Transverse colon (tissue), 4 donors: ENCODE measurements around the gene MAP2K5.

Experiments
- EP300 ChIP-seq: sonication (generic); formaldehyde crosslinking; IDR thresholded peaks from one replicate; pipeline ENCODE4 v1.6.1; 2017; ENCODE audit warnings: antibody characterized with exemption, low read depth
- POLR2A ChIP-seq: fragments of 450-650 bp; IDR thresholded peaks from one replicate; pipeline ENCODE4 v1.6.1; 2016; ENCODE audit warnings: antibody characterized with exemption, mild to moderate bottlenecking, moderate library complexity
- POLR2AphosphoS5 ChIP-seq, 3 donors: sonication (generic); formaldehyde crosslinking; IDR thresholded peaks; one replicate each; pipeline ENCODE4 v1.6.1; 2016; ENCODE audit warnings: antibody characterized with exemption in 3 of 3
- TF ChIP-seq, protein P1 (sequence below), 5 experiments: fragments of 200-600 bp in 3 of 5; fragments of 450-650 bp in 2 of 5; sonication (generic) in 3 of 5; IDR thresholded peaks; 1 replicate in 2 of 5; 2 replicates in 3 of 5; pipeline ENCODE4 v1.5.1; 2016 to 2017; ENCODE audit warnings: antibody characterized with exemption in 5 of 5, inconsistent platforms in 3 of 5, mild to moderate bottlenecking in 2 of 5, moderate library complexity in 1 of 5

DNA sequence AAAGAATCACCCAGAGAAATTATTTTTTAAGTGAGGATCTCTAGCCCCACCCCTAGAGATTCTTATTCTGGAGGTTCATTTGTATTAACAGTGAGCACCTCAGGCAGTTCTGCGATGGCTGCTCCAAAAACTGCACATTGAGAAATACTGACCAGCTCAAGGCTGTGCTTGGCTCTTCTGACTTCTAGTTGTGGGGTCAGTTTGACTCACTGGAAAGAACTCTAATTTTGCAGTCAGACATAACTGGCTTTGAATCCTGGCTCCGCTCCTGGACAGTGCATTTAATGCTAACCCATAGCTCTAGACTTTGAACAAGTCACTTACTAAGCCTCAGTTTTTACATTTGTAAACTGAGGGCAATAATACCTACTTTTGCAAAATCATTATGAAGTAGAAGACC is 159.2 kb downstream of the MAP2K5 start:
- TF ChIP-seq, protein P1, sequence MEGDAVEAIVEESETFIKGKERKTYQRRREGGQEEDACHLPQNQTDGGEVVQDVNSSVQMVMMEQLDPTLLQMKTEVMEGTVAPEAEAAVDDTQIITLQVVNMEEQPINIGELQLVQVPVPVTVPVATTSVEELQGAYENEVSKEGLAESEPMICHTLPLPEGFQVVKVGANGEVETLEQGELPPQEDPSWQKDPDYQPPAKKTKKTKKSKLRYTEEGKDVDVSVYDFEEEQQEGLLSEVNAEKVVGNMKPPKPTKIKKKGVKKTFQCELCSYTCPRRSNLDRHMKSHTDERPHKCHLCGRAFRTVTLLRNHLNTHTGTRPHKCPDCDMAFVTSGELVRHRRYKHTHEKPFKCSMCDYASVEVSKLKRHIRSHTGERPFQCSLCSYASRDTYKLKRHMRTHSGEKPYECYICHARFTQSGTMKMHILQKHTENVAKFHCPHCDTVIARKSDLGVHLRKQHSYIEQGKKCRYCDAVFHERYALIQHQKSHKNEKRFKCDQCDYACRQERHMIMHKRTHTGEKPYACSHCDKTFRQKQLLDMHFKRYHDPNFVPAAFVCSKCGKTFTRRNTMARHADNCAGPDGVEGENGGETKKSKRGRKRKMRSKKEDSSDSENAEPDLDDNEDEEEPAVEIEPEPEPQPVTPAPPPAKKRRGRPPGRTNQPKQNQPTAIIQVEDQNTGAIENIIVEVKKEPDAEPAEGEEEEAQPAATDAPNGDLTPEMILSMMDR (IDR thresholded peaks at IDR 0.05) = no peak
- TF ChIP-seq EP300 (no peak), POLR2A (no peak), POLR2AphosphoS5 (IDR thresholded peaks at IDR 0.05) (no peak)
